Measurements from ENCODE around the gene SNX7.

The SNX7 gene

GRCh38 chr1:98669355-98670296, 8.1 kb downstream of the SNX7 start:
- ATAC-seq (ENCODE audit: insufficient read depth, low read depth) (no peak), DNase-seq (no peak)
- Histone ChIP-seq H3K36me3 (ENCODE audit: insufficient read depth, low read length) (no peaks in the 10 kb centered on the region), H3K4me1 (ENCODE audit: insufficient read depth, low read length) (no peaks in the 10 kb centered on the region), H3K79me2 (ENCODE audit: insufficient read depth, low read length) (no peaks in the 10 kb centered on the region), H4K20me1 (ENCODE audit: insufficient read depth, low read length) (no peaks in the 10 kb centered on the region), H2AFZ (ENCODE audit: low read depth, low read length) (no peak overlapping the region), H3K9me3 (ENCODE audit: insufficient read depth, low read length, severe bottlenecking) (no peaks in the 10 kb centered on the region), H3K27me3 (ENCODE audit: insufficient read depth, low read length, poor library complexity) (no peaks in the 10 kb centered on the region), H3K27ac (ENCODE audit: low read length) (no peak overlapping the region), H3K9ac (ENCODE audit: low read depth, low read length) (no peak overlapping the region), H3K4me3 (ENCODE audit: low read depth in 1 of 2, low read length in 2 of 2) (no peak overlapping the region), H3K4me2 (ENCODE audit: insufficient read depth, low read length) (no peak overlapping the region)
- TF ChIP-seq EZH2 (IDR thresholded peaks at IDR 0.05; ENCODE audit: borderline replicate concordance, low read depth, low read length, severe bottlenecking): no peak
- TF ChIP-seq, protein P1, sequence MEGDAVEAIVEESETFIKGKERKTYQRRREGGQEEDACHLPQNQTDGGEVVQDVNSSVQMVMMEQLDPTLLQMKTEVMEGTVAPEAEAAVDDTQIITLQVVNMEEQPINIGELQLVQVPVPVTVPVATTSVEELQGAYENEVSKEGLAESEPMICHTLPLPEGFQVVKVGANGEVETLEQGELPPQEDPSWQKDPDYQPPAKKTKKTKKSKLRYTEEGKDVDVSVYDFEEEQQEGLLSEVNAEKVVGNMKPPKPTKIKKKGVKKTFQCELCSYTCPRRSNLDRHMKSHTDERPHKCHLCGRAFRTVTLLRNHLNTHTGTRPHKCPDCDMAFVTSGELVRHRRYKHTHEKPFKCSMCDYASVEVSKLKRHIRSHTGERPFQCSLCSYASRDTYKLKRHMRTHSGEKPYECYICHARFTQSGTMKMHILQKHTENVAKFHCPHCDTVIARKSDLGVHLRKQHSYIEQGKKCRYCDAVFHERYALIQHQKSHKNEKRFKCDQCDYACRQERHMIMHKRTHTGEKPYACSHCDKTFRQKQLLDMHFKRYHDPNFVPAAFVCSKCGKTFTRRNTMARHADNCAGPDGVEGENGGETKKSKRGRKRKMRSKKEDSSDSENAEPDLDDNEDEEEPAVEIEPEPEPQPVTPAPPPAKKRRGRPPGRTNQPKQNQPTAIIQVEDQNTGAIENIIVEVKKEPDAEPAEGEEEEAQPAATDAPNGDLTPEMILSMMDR (IDR thresholded peaks at IDR 0.05; ENCODE audit: borderline replicate concordance, extremely low read depth, low read length, poor library complexity, severe bottlenecking): no peak

- H3K4me3 ChIP-seq (ENCODE audit: low read depth in 1 of 2, low read length in 2 of 2): no peak overlapping the region
- H3K36me3 ChIP-seq (ENCODE audit: insufficient read depth, low read length): no peaks in the 10 kb centered on the region
- no peak overlapping the region for H3K27ac ChIP-seq (ENCODE audit: low read length)
- TF ChIP-seq EZH2 (IDR thresholded peaks at IDR 0.05; ENCODE audit: borderline replicate concordance, low read depth, low read length, severe bottlenecking): no peak
- TF ChIP-seq, protein P1 (IDR thresholded peaks at IDR 0.05; ENCODE audit: borderline replicate concordance, extremely low read depth, low read length, poor library complexity, severe bottlenecking): no peak
- H3K27me3 ChIP-seq (ENCODE audit: insufficient read depth, low read length, poor library complexity): no peaks in the 10 kb centered on the region
- H3K4me1 ChIP-seq (ENCODE audit: insufficient read depth, low read length): no peaks in the 10 kb centered on the region
- H4K20me1 ChIP-seq (ENCODE audit: insufficient read depth, low read length): no peaks in the 10 kb centered on the region
- no peak overlapping the region for H2AFZ ChIP-seq (ENCODE audit: low read depth, low read length)
- no peak for DNase-seq
- H3K9ac ChIP-seq (ENCODE audit: low read depth, low read length): no peak overlapping the region
- no peak for ATAC-seq (ENCODE audit: insufficient read depth, low read depth)
- no peaks in the 10 kb centered on the region for H3K9me3 ChIP-seq (ENCODE audit: insufficient read depth, low read length, severe bottlenecking)
- H3K4me2 ChIP-seq (ENCODE audit: insufficient read depth, low read length): no peak overlapping the region
- no peaks in the 10 kb centered on the region for H3K79me2 ChIP-seq (ENCODE audit: insufficient read depth, low read length)
These were observed 10.7 kb downstream of the SNX7 start for GRCh38 chr1:98672189-98672588.

DNA sequence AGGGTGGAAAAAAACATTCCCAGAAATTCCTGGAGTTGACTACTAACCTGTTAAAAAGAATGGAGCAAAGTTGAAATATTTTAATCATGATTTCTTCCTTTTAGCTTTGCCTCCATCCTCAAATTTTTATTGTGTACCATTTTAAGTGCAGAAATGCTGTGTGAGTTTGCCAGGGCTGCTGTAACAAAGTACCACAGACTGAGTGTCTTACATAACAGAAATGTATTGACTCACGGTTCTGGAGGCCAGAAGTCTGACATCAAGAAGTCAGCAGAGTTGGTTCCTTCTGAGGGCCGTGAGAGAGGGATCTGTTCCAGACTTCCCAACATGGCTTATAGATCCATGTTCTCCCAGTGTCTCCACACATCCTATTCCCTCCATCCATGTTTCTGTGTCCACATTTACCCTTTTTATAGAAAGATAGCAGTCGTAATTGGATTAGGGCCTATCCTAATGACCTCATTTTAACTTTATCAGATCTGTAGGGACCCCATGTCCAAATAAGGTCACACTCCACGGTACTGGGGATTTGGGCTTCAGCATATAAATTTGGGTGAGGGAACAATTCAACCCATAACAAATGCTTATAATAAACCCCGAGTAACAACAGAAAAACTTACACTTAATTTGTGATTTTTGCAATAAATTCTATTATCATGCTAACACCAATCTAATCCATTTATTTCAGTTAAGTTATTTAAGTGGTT, 12.7 kb downstream of the SNX7 start:
- Histone ChIP-seq H3K9ac (ENCODE audit: low read depth, low read length) (no peak overlapping the region), H3K27ac (ENCODE audit: low read length) (no peak overlapping the region), H2AFZ (ENCODE audit: low read depth, low read length) (no peak overlapping the region), H3K4me2 (ENCODE audit: insufficient read depth, low read length) (no peak overlapping the region), H4K20me1 (ENCODE audit: insufficient read depth, low read length) (no peaks in the 10 kb centered on the region), H3K4me3 (ENCODE audit: low read depth in 1 of 2, low read length in 2 of 2) (no peak overlapping the region), H3K4me1 (ENCODE audit: insufficient read depth, low read length) (no peaks in the 10 kb centered on the region), H3K9me3 (ENCODE audit: insufficient read depth, low read length, severe bottlenecking) (no peaks in the 10 kb centered on the region), H3K36me3 (ENCODE audit: insufficient read depth, low read length) (no peaks in the 10 kb centered on the region), H3K79me2 (ENCODE audit: insufficient read depth, low read length) (no peaks in the 10 kb centered on the region), H3K27me3 (ENCODE audit: insufficient read depth, low read length, poor library complexity) (no peaks in the 10 kb centered on the region)
- TF ChIP-seq EZH2 (IDR thresholded peaks at IDR 0.05; ENCODE audit: borderline replicate concordance, low read depth, low read length, severe bottlenecking): no peak
- TF ChIP-seq, protein P1 (IDR thresholded peaks at IDR 0.05; ENCODE audit: borderline replicate concordance, extremely low read depth, low read length, poor library complexity, severe bottlenecking): no peak
- ATAC-seq (ENCODE audit: insufficient read depth, low read depth): no peak
- DNase-seq: no peak
